Right lung (tissue), 5 donors: Measurements from ENCODE around the gene ANAPC2. TPM values are rescaled to one million over a fixed set of nuclear protein-coding genes. Genes with fewer than 3 reads are reported as not detected.
A peak's percentile ranks its signal among the peaks of the same experiment; 100 is the strongest.

Experiments
- DNase-seq, 2 donors: peaks; one replicate each; pipeline ENCODE4 v3.0.0-alpha.2; 2013
- polyA plus RNA-seq, 5 donors: library from polyadenylated mRNA; unstranded; fragments of 120-200 nt; gene quantifications; one replicate each; pipeline versions ENCODE4 v1.2.1 to v1.2.3, GENCODE V29; 2013; ENCODE audit warnings: inconsistent platforms in 1 of 5, low replicate concordance in 1 of 5; ENCODE audit not compliant: insufficient read length in 5 of 5, insufficient read depth in 1 of 5

The ANAPC2 gene
- polyA plus RNA-seq, 5 donors: 34.4 to 53.0 (median 44.4) TPM

GRCh38 chr9:137178939-137179630 is 9.3 kb downstream of the ANAPC2 start:
- DNase-seq: no peak

- DNase-seq: no peak
Observed at GRCh38 chr9:137178201-137178938, 10.0 kb downstream of the ANAPC2 start.

GRCh38 chr9:137176302-137177182 is 11.8 kb downstream of the ANAPC2 start:
- DNase-seq: no peak

GRCh38 chr9:137175345-137175961 is 12.9 kb downstream of the ANAPC2 start:
- no peak for DNase-seq

GRCh38 chr9:137174722-137175293 is 13.6 kb downstream of the ANAPC2 start:
- DNase-seq: no peak

GRCh38 chr9:137173796-137174664 is 14.3 kb downstream of the ANAPC2 start:
- DNase-seq: no peak

GRCh38 chr9:137172901-137173795 is 15.2 kb downstream of the ANAPC2 start:
- DNase-seq: no peak

GRCh38 chr9:137171149-137171900 is 17.0 kb downstream of the ANAPC2 start:
- DNase-seq: no peak

- no peak for DNase-seq
Observed at GRCh38 chr9:137170486-137171148, 17.7 kb downstream of the ANAPC2 start.

- DNase-seq: no peak
Observed at GRCh38 chr9:137169896-137170358, 18.4 kb downstream of the ANAPC2 start, which contains the start of gene LRRC26. Gene LRRC26 (minus strand): TSS chr9:137170051. CDS start chr9:137169943, 108 bp downstream.

GRCh38 chr9:137168904-137169856 is 19.2 kb downstream of the ANAPC2 start:
- DNase-seq: peak; percentile 32 to 45

GRCh38 chr9:137168573-137168903 is 19.8 kb downstream of the ANAPC2 start:
- no peak for DNase-seq

- peak in 1 of 2 donors; percentile 24 for DNase-seq
Observed at GRCh38 chr9:137167747-137168572, 20.4 kb downstream of the ANAPC2 start.

GRCh38 chr9:137167277-137167746 is 21.0 kb downstream of the ANAPC2 start:
- no peak for DNase-seq

- no peak for DNase-seq
Observed at GRCh38 chr9:137166380-137167229, 21.8 kb downstream of the ANAPC2 start.
